NCI-H187 (cell line): ENCODE data around the gene CCDC152.
A peak's percentile ranks its signal among the peaks of the same experiment; 100 is the strongest.
"Not testable (repeated sequence)": the region's sequence is repeated elsewhere in the genome, so short reads cannot be mapped to it uniquely, and the experiment has no call there.

ENCODE experiments used
- DNase-seq, 2 experiments: peaks; one replicate each; lab custom pipeline; 2025; lab: John Stamatoyannopoulos, UW

Gene CCDC152, protein sequence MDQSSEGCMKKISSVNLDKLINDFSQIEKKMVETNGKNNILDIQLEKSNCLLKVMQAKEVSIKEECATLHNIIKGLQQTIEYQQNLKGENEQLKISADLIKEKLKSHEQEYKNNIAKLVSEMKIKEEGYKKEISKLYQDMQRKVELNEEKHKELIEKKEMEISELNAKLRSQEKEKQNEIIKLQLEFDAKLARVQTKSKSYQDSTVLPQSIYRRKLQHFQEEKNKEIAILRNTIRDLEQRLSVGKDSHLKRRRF

DNA sequence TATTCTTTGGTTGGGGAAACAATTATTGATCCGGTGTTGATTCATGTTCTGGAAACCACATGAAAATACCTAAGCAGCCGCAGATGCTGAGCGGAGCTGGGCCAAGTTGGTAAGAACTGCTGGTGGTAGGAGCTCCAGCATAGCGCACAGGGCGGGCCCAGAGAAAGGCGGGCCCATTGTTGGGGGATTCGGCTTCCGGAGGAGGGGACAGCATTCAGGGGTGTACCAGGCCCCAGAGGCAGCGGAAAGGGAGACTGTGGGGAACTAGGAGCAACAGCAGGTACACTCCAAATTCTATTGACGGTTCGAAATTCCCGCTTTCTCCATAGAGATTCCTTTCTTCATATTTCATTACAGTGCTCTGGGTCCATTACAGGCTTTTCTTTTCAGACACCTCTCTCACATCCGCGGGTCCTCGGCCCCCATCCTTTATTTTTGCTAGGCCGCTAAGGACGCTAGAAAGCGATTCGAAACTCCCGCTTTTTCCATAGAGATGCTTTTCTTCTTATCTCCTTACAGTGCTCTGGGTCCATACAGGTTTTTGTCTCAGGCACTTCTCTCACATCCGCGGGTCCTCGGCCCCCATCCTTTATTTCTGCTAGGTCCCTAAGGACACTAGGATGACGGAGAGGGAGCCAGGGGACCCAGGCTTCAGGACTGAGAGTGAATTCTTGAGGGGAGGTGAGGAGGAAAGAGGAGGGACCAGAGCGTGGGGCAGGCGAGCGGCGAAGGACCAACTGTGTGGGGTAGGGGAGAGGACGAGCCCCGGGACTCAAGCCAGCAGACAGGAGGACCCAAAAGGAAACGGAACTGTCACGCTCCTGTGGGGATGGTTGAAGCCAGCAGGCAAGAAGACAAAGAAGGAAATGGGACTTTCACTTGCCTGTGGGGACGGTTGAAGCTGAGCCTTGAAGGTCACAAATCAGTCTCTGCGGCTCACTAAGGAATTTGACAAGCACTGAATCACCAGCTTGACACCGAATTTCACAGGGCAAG lies at the start of gene CCDC152:
CCDC152 (plus strand) TSS at position 213 of the 996 bp plus-strand sequence. CDS start 2,304 bp downstream, outside the sequence.
- DNase-seq: no peak

DNA sequence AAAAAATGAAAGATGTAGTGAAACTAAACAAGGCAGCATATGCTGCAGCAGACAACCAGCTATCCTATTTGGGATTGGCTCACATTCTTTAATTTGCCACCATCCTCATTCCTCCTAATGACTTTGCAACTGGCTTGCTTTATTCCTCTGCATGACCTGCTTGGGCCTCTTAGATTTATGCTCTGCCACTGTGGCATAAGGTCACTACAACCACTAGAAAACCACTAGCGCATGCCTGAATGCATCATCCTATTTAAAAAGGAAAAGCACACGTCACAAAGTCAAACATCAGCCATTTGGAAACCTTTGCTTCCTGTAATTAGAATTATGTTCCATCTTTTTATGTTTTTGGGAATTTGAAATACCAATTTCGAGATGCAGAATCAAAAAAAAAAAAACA lies 40.8 kb upstream of the CCDC152 start:
- DNase-seq: no peak

DNA sequence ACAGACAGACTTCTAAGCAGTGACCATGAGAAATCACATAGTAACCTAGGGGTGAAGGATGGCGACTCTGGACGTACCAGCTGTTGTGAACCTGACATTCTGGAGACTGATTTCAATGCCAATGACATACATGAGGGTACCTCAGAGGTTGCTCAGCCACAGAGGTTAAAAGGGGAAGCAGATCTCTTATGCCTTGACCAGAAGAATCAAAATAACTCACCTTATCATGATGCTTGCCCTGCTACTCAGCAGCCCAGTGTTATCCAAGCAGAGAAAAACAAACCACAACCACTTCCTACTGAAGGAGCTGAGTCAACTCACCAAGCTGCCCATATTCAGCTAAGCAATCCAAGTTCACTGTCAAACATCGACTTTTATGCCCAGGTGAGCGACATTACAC lies 38.0 kb upstream of the CCDC152 start:
- no peak for DNase-seq

DNA sequence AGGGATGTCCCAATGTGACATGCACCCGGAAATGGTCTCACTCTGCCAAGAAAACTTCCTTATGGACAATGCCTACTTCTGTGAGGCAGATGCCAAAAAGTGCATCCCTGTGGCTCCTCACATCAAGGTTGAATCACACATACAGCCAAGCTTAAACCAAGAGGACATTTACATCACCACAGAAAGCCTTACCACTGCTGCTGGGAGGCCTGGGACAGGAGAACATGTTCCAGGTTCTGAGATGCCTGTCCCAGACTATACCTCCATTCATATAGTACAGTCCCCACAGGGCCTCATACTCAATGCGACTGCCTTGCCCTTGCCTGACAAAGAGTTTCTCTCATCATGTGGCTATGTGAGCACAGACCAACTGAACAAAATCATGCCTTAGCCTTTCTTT lies 37.6 kb upstream of the CCDC152 start:
- DNase-seq: no peak

DNA sequence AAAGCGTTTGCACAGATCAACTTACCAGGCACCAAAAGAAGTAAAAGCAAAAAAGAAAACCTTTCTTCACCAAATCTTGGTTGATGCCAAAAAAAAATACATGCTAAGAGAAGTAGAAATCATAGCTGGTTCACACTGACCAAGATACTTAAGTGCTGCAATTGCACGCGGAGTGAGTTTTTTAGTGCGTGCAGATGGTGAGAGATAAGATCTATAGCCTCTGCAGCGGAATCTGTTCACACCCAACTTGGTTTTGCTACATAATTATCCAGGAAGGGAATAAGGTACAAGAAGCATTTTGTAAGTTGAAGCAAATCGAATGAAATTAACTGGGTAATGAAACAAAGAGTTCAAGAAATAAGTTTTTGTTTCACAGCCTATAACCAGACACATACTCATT lies 36.4 kb upstream of the CCDC152 start:
- DNase-seq: no peak

DNA sequence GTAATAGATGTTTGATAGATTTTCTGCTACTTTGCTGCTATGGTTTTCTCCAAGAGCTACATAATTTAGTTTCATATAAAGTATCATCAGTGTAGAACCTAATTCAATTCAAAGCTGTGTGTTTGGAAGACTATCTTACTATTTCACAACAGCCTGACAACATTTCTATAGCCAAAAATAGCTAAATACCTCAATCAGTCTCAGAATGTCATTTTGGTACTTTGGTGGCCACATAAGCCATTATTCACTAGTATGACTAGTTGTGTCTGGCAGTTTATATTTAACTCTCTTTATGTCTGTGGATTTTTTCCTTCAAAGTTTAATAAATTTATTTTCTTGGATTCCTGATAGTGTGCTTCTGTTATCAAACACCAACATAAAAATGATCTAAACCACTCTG lies 35.1 kb upstream of the CCDC152 start:
- no peak for DNase-seq

DNA sequence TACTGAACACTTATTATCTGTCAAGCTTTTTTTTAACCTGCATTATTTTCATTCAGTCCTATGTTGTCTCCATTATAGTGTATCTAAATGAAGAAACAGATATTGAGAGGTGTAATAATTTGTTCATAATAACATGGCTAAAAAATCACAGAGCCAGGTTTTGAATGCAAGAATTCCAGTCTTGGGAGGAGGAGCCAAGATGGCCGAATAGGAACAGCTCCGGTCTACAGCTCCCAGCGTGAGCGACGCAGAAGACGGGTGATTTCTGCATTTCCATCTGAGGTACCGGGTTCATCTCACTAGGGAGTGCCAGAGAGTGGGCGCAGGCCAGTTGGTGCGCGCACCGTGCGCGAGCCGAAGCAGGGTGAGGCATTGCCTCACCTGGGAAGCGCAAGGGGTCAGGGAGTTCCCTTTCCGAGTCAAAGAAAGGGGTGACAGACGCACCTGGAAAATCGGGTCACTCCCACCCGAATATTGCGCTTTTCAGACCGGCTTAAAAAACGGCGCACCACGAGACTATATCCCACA lies 22.0 kb upstream of the CCDC152 start:
- DNase-seq: not testable (repeated sequence)

DNA sequence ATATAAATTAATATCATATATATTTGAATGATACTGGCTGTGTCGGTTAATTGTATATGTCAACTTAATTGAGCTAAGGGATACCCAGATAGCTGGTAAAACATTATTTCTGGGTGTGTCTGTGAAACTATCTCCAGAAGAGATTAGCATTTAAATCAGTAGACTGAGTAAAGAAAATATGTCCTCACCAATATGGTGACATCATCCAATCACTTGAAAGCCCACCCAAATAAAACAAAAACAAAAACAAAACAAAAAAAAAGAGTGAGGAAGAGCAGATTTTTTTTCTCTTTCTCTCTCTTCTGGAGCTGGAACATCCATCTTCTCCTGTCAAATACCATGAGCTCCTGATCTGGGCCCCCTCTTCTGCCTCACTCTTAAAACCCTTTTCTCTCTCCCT lies 15.7 kb upstream of the CCDC152 start:
- DNase-seq: no peak

DNA sequence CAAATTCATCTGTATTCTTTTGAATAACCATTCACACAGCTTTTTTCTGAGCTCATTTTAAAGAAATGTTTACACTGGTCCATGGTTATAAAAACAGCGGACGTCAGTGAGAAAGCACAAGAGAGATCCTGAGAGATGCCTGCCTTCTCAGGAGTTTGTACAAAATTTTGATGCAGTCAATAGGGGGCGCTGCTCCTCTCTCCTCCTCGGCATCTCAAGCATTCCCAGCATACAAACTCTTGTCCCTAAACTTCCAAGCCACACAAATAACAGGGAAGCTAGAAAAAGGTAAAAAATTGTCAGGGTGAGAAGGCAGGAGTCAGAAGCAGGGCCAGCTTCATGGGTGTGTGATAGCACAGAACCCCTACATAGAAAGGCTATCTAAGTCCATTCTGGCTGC lies 11.2 kb upstream of the CCDC152 start:
- no peak for DNase-seq

DNA sequence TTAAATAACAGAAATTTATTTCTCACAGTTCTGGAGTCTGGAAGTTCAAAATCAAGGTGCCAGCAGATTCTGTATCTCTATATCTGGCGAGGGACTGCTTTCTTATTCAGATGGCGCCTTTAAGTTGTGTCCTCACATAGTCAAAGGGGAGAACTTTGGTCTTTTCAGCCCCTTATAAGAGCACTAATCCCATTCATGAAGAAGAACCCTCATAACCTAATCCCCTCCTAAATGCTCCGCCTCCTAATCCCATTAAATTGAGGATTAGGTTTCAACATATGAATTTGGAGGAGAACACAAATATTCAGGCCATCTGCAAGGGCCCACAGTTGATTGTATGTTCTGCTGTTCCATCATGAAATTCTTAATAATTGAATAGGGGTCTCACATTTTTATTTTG lies 10.8 kb upstream of the CCDC152 start:
- no peak for DNase-seq

DNA sequence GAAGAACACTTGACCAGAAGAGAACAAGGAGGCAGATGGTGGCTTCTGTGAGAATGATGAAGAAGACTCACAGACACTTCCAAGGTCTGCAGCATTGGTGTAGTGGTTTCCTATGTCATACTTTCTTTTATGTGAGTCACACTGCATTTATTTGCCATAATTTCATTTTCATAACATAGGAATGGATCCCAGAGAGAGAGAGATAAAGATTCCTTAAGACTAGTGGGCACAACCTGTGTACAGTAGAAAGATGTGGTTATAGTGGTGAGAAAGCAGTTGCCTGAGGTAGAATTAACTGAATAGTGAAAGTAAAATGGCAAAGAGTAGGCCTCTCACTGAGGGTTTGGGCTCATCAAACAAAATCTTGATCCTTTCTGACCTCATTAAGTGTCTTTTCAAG lies 7.6 kb upstream of the CCDC152 start:
- DNase-seq: no peak

DNA sequence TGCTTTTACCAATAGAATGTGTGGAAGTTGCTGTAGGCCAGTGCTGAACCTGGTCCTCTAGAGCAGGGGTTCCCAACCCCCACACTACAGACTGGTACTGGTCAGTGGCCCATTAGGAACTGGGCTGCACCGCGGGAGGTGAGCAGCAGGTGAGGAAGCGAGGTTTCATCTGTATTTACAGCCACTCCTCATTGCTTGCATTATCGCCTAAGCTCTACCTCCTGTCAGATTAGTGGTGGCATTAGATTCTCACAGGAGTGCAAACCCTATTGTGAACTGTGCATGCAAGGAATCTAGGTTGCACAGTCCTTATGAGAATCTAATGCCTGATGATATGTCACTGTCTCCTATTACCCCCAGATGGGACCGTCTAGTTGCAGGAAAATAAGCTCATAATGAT lies 6.1 kb upstream of the CCDC152 start:
- no peak for DNase-seq

DNA sequence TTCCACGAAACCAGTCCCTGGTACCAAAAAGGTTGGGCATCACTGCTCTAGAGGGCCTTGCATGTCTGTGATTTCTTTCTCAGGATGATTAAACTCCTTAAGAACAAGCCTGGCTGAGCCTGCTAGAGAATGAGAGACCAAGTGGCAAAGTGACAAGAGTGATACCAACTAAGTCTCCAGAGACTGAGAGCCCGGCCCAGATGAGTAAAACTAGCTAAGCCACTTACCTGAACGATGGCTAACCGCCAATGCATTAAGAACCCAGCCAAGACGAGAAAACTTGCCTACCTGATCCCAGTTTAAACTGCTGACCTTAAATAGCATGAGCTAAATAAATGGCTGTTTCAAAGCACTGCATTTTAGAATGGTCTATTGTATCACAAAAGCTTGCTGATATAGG lies 5.6 kb upstream of the CCDC152 start:
- DNase-seq: no peak

DNA sequence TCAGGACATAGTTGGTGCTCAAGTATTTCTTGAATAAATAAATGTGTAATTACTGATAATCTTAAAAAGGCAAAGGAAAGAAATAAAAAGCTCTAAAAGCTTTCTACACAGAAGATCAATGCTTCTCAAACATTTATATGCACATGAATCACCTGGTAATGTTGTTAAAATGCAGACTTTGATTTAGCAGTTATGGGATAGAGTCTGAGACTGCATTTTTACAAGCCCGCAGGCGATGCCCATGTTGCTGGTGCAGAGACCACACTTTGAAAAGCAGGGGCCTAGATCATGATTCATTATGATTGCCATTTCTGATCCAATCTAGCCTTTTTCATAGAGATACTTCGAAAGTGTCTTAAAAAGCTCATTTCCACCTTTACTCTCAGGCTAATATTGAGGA lies 3.5 kb upstream of the CCDC152 start:
- DNase-seq: no peak

DNA sequence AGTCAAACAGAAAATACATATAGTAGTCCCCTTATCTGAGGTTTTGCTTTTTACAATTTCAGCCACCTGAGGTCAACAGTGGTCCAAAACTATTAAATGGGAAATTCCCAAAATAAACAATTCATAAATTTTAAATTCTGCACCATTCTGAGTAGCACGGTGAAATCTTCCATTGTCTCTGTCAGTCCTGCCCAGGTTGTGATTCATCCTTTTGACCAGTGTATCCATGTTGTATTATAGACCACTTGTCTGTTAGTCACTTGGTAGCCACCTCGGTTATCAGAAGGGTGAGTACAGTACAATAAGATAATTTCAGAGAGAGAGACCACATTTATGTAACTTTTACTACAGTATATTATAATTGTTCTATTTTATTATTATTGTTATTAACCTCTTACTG lies 2.8 kb downstream of the CCDC152 start:
- DNase-seq: no peak

DNA sequence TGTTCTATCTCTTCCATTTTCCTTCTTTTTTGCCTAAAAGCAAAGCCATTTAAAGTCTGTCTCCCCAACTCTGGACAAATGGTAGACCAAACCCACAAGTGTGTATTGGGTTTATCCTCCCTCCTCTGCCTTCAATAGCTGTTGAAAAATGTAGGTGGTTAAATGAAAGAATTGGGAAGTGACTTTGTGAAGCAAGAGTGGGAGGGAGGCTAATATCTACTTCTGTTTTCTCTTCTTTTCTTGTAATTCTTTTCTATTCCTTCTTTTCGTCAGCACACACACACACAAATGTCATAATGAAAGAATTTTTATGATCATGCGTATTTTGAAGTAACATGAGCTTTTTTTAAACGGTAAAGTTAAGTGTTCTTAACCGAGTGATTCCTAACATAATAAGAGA lies 3.8 kb downstream of the CCDC152 start:
- DNase-seq: no peak

DNA sequence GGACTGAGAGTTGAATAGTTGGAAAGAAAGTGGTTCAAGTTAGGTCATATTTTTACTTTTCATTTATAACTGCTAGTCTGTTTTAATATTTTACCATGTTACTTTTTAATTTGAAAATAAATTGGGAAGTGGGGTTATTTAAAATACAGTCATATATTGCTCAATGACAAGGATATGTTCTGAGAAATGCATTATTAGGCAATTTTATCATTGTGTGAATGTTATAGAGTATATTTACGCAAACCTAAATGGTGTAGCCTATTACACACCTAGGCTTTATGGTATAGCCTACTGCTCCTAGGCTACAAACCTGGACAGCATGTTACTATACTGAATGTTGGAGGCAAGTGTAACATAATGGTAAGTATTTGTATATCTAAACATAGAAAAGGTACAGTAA lies 5.2 kb downstream of the CCDC152 start:
- no peak for DNase-seq

DNA sequence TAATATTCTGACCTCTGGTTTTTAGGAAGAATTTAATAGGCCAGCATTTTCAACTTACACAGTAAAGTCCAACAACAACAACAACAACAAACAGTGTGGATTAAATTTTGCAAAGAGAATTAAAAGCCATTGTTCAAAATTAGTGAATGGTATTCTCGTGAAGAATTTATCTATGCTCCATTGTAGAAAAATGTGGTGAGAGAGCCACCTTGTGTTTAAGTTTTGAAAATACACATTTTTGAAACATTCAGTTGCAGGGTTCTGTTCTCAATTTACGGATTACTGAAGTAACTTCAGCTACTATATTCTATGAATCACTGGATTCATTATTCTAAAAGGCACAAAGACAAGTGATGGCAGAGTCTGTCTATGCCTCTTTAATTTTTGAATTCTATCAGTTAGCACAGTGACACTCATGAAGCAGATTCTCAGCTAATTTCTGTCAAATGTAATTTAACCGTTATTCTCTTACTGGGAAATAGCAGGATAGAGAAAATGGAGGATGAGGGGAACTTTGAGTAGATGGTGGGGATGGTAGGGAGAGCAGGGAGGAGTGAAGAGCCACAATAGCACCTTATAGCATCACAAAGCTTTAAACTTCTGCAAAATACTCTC lies 11.0 kb downstream of the CCDC152 start:
- peak in 1 of 2 experiments; percentile 7 for DNase-seq

DNA sequence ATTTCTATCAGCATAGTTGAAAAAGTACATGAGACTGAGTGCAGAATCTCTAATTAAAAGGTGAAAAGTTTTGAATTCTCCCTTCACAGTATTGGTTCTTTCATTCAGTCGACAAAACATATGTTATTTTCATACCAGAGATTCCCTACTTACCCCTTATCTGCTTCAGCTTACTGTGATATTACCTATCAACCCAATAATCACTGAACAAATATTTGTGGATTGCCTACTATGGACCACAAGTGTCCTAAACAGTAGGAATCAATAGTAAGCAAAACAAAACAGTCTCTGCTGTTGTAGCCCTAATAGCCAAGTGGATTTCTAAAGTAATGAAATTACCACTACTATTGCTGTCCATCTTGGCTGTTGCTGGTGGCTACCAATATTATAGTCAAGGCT lies 11.5 kb downstream of the CCDC152 start:
- DNase-seq: no peak

DNA sequence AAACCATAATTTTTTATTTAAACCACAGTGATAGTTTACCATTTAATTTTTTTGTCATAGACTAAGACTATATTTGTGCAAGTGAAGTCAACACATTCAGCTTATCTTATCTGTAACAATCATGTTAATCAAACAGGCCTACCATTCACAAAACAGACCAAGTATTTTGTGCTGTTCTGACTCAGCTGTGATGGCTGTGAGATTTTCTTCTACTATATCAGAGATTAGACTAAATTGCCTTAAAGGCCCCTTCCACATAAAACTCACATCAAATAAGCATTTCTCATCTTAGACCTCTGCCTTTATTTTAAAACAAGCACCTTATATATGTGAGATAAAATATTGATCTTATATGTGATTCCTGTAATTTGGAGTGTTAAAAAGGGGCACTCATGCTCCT lies 13.4 kb downstream of the CCDC152 start:
- no peak for DNase-seq

DNA sequence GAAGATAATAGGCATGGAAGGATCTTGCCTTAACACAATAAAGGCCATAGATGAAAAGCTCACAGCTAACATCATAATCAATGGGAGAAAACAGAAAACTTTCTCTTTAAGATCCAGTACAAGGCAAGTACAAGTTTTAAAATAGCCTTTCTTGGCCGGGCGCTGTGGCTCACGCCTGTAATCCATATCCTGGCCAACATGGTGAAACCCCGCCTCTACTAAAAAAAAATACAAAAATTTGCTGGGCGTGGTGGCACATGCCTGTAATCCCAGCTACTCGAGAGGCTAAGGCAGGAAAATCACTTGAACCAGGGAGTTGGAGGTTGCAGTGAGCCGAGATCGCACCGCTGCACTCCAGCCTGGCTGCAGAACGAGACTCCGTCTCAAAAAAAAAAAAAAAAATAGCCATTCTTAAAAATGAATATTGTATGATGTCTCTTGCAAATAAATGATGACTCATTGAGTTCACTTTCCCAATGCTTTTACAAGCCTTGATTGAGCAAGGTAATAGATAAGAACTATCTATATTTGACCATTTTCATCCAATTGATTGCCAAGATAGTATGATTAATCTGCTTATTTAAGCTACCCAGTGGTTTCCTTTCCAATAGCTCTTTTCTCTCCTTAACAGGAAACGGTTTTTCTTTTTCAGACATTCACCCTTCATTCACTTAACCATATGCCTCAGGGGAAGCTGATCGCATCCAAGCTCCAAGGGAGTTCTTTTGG lies 15.8 kb downstream of the CCDC152 start:
- DNase-seq: no peak

DNA sequence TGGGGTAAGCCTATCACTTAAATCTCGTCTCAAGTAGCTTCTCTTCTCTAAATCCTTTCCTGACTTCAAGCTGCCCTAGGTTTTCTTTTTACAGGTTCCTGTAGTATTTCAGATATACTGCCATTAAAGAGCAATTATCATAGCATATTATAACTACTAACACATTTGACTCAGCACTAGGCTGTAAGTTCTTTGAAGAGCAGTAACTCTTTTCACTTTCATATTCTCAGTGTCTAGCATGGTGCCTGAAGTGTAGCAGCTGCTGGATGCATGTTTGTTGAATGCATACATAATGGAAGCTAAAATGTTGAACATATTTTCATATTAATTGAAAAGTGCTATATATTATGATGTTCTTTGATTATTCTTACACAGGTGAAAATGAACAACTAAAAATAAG lies 22.5 kb downstream of the CCDC152 start:
- DNase-seq: no peak
